ENCODE data around the gene CCR7. TPM values are rescaled to one million over a fixed set of nuclear protein-coding genes. Genes with fewer than 3 reads are reported as not detected.
A peak's percentile ranks its signal among the peaks of the same experiment; 100 is the strongest.

CCR7 gene
- total and polyA plus RNA-seq, 2 of the 13 experiments (the other 11 are each of a cell fraction or from before 2014, with no cell fraction given) = 0.04 to 0.53 TPM

GRCh38 chr17:40560592-40561293 lies 4.5 kb downstream of the CCR7 start (continued):
- TF ChIP-seq ZNF576 (CRISPR knock-in tag; IDR thresholded peaks at IDR 0.05) = no peak
- peak; percentile 46; the same call in 1 of the 2 replicates for TF ChIP-seq ZFY (CRISPR knock-in tag; IDR thresholded peaks at IDR 0.05)
- no peak for TF ChIP-seq FOXO4 (CRISPR knock-in tag; conservative IDR thresholded peaks at IDR 0.05)
- no peak; the same call in 1 of the 2 replicates for TF ChIP-seq PHF21A (CRISPR knock-in tag; IDR thresholded peaks at IDR 0.05)
- TF ChIP-seq HMGXB3 (CRISPR knock-in tag; IDR thresholded peaks at IDR 0.05; ENCODE audit: borderline replicate concordance) = no peak
- 0 out of 2 replicates have a peak, but pooled peaks have one; percentile 4 for TF ChIP-seq SAFB2 (CRISPR knock-in tag; IDR thresholded peaks at IDR 0.05; ENCODE audit: borderline replicate concordance, low read depth)
- 0 out of 2 replicates have a peak, but pooled peaks have one; percentile 9 for TF ChIP-seq RXRA (CRISPR knock-in tag; IDR thresholded peaks at IDR 0.05)
- TF ChIP-seq GFI1 (CRISPR knock-in tag; IDR thresholded peaks at IDR 0.05; ENCODE audit: borderline replicate concordance) = no peak
- TF ChIP-seq YEATS2 (CRISPR knock-in tag; IDR thresholded peaks at IDR 0.05; ENCODE audit: borderline replicate concordance) = no peak
- no peak for TF ChIP-seq GATA4 (IDR thresholded peaks at IDR 0.05; ENCODE audit: borderline replicate concordance, low read depth)
- no peak for TF ChIP-seq BORCS8-MEF2B (CRISPR knock-in tag; IDR thresholded peaks at IDR 0.05)
- no peak for TF ChIP-seq TAF15 (IDR thresholded peaks at IDR 0.05; ENCODE audit: low read depth, low read length, poor library complexity, severe bottlenecking)
- peak; percentile 55; the same call in 1 of the 2 replicates for TF ChIP-seq ZNF547 (CRISPR knock-in tag; IDR thresholded peaks at IDR 0.05)
- no peak for TF ChIP-seq HMG20B (CRISPR knock-in tag; conservative IDR thresholded peaks at IDR 0.05)
